Kidney epithelial cell (primary cell): ENCODE results near the gene MARS1. TPM values are rescaled to one million over a fixed set of nuclear protein-coding genes. Genes with fewer than 3 reads are reported as not detected.
"Not testable (repeated sequence)": the region's sequence is repeated elsewhere in the genome, so short reads cannot be mapped to it uniquely, and the experiment has no call there.

Source experiments
- DNase-seq: peaks from one replicate; pipeline ENCODE4 v3.0.0-alpha.2; 2010; ENCODE audit warnings: low read depth
- H3K27me3 ChIP-seq: 2 replicates; pipeline ENCODE4 v1.6.0; 2011; ENCODE audit warnings: low read length; ENCODE audit not compliant: control insufficient read depth, insufficient read depth
- H3K36me3 ChIP-seq: 2 replicates; pipeline ENCODE4 v1.5.1; 2011; ENCODE audit warnings: low read length; ENCODE audit not compliant: control insufficient read depth, insufficient read depth
- H3K4me3 ChIP-seq: 2 replicates; pipeline ENCODE4 v1.5.1; 2011; ENCODE audit warnings: low read depth, mild to moderate bottlenecking, control low read depth, low read length
- CTCF ChIP-seq: IDR thresholded peaks from 2 replicates; pipeline ENCODE4 v1.5.1; 2011; ENCODE audit warnings: mild to moderate bottlenecking, moderate library complexity, low read length, control low read depth, inconsistent platforms; ENCODE audit not compliant: insufficient read depth, poor library complexity, severe bottlenecking
- total RNA-seq: library from RNA; depleted of rRNA; stranded (reverse); fragments of >200 nt; gene quantifications from 2 replicates; pipeline ENCODE4 v1.2.3, GENCODE V29; 2015

The MARS1 gene
- total RNA-seq, 1 donor from 2014 or later = 268 TPM

- Histone ChIP-seq H3K4me3 (no peak overlapping the region), H3K27me3 (peaks cover 6% of the 10 kb centered on the region), H3K36me3 (no peaks in the 10 kb centered on the region)
- no peak for TF ChIP-seq CTCF
- no peak for DNase-seq
Measured at GRCh38 chr12:57553343-57554202, 65.7 kb downstream of the MARS1 start.

DNA sequence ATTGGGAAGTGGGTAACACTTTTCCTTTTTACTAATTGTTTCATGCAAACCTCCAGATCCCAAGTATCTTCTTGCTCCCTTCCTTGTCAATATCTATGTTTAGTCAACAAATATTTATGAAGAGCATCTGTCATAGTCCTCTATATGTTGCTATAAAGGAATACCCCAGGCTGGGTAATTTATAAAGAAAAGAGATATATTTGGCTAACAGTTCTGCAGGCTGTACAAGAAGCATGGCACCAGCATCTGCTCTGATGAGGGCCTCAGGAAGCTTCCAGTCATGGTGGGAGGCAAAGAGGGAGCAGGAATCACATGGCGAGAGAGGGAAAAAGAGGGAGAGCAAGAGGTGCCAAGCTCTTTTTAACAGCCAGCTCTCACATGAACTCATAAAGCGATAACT is 66.6 kb downstream of the MARS1 start:
- no peak for DNase-seq
- peaks cover 5% of the 10 kb centered on the region for H3K27me3 ChIP-seq
- no peak for TF ChIP-seq CTCF
- H3K36me3 ChIP-seq = no peaks in the 10 kb centered on the region
- H3K4me3 ChIP-seq = no peak overlapping the region

GRCh38 chr12:57554897-57555296 is 67.0 kb downstream of the MARS1 start:
- Histone ChIP-seq H3K27me3 (peaks cover 5% of the 10 kb centered on the region), H3K36me3 (no peaks in the 10 kb centered on the region), H3K4me3 (no peak overlapping the region)
- no peak for TF ChIP-seq CTCF
- no peak for DNase-seq

- no peaks in the 10 kb centered on the region for H3K36me3 ChIP-seq
Measured at GRCh38 chr12:57558864-57559263, 71.0 kb downstream of the MARS1 start.

DNA sequence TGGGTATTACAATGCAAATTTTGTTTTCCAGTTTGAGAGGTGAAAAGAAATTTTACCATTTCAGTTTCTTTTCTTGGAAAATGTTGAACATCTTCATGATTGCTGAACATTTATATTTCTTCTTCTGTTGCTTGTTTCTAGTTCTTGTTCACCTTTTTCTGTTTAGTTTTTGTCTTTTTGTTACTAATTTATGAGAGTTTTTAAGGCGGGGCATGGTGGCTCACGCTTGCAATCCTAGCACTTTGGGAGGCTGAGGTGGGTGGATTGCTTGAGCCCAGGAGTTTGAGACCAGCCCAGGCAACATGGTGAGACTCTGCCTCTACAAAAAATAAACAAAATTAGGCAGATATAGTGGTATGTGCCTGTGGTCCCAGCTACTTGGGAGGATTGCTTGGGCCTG is 72.6 kb downstream of the MARS1 start:
- no peak for DNase-seq
- Histone ChIP-seq H3K27me3 (no peaks in the 10 kb centered on the region), H3K4me3 (no peak overlapping the region), H3K36me3 (no peaks in the 10 kb centered on the region)
- TF ChIP-seq CTCF = no peak

More at GRCh38 chr12:57558864-57559263, 71.0 kb downstream of the MARS1 start:
- no peak for DNase-seq
- Histone ChIP-seq H3K4me3 (no peak overlapping the region), H3K27me3 (no peaks in the 10 kb centered on the region)
- no peak for TF ChIP-seq CTCF

DNA sequence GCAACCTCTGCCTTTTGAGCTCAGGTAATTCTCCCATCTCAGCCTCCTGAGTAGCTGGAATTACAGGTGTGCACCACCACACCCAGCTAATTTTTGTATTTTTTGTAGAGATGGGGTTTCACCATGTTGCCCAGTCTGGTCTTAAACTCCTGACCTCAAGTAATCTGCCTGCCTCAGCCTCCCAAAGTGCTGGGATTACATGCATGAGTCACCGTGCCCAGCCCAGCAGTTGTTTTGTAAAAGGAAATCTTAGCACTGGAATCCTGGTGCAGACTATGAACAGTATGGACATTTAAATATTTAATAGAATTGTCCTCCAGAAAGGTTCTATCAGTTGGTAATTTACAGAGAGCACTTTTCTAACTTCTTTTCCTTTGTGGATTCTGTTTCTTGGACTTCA is 73.2 kb downstream of the MARS1 start:
- not testable (repeated sequence) for H3K36me3 ChIP-seq, DNase-seq, H3K4me3 ChIP-seq, H3K27me3 ChIP-seq
